ENCODE data around the gene AP3B2.
"Not testable (repeated sequence)": the region's sequence is repeated elsewhere in the genome, so short reads cannot be mapped to it uniquely, and the experiment has no call there.

AP3B2 gene

DNA sequence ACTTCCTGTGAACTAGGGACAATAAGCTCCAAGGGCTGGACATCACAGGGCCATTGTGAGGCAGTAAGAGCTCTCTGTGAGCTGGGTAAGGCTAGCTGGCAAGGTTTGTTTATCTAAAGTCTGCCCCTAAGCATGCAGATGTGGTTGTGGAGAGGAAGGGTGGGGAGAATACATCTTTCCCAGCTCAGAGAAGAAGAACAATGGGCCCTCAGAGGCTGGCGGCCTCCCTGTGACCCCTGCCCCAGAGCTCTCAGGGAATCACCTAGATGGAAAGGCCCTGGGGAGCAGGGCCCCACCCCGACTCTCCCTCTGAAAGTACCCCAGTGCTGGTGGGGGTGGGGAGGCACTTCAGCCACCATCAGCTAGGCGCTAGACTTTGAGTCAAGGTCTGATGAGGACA, 4.3 kb upstream of the AP3B2 start:
- H3K9me3 ChIP-seq (ENCODE audit: control extremely low read depth in 1 of 5, control insufficient read depth in 4 of 5, insufficient read depth in 2 of 5, low read depth in 1 of 5, low read length in 4 of 5): no peaks in the 10 kb centered on the region
- whole genome bisulfite sequencing (ENCODE audit: insufficient coverage): 89% methylated on average over 2 of the region's 3 CpGs
- H3K36me3 ChIP-seq (ENCODE audit: control insufficient read depth in 4 of 4, insufficient read depth in 4 of 4, low read length in 3 of 4): no peaks in the 10 kb centered on the region
- peaks cover 0 to 26% (median 21%) of the 10 kb centered on the region in 4 experiments for H3K4me1 ChIP-seq (ENCODE audit: control extremely low read depth in 1 of 4, control insufficient read depth in 4 of 4, insufficient read depth in 4 of 4, low read length in 3 of 4)
- CTCF ChIA-PET: no interaction called here
- no peak for DNase-seq
- H3K27ac ChIP-seq (ENCODE audit: insufficient read depth in 1 of 2, low read depth in 1 of 2, low read length in 2 of 2, poor library complexity in 1 of 2, severe bottlenecking in 2 of 2): no peak overlapping the region
- no peak overlapping the region for H3K4me3 ChIP-seq (ENCODE audit: control insufficient read depth in 1 of 7, extremely low read depth in 1 of 7, insufficient read depth in 4 of 7, low read depth in 2 of 7, low read length in 6 of 7)
- H3K27me3 ChIP-seq (replicated peaks in 2 of 5; ENCODE audit: control insufficient read depth in 4 of 5, insufficient read depth in 5 of 5, low read length in 4 of 5): peaks cover 0 to 8% (median 3%) of the 10 kb centered on the region in 5 experiments
- POLR2A ChIA-PET: no interaction called here

- WGBS (ENCODE audit: insufficient coverage): 78% methylated on average over 1 of the region's 3 CpGs
- no peak for DNase-seq
- H3K27me3 ChIP-seq (replicated peaks in 2 of 5; ENCODE audit: control insufficient read depth in 4 of 5, insufficient read depth in 5 of 5, low read length in 4 of 5): peaks cover 0 to 8% (median 3%) of the 10 kb centered on the region in 5 experiments
- ChIA-PET POLR2A (no interaction called here), CTCF (no interaction called here)
- H3K36me3 ChIP-seq (ENCODE audit: control insufficient read depth in 4 of 4, insufficient read depth in 4 of 4, low read length in 3 of 4): no peaks in the 10 kb centered on the region
- peaks cover 0 to 28% (median 24%) of the 10 kb centered on the region in 4 experiments for H3K4me1 ChIP-seq (ENCODE audit: control extremely low read depth in 1 of 4, control insufficient read depth in 4 of 4, insufficient read depth in 4 of 4, low read length in 3 of 4)
- no peak overlapping the region for H3K27ac ChIP-seq (ENCODE audit: insufficient read depth in 1 of 2, low read depth in 1 of 2, low read length in 2 of 2, poor library complexity in 1 of 2, severe bottlenecking in 2 of 2)
- no peaks in the 10 kb centered on the region for H3K9me3 ChIP-seq (ENCODE audit: control extremely low read depth in 1 of 5, control insufficient read depth in 4 of 5, insufficient read depth in 2 of 5, low read depth in 1 of 5, low read length in 4 of 5)
- H3K4me3 ChIP-seq (ENCODE audit: control insufficient read depth in 1 of 7, extremely low read depth in 1 of 7, insufficient read depth in 4 of 7, low read depth in 2 of 7, low read length in 6 of 7): no peak overlapping the region
Measured at GRCh38 chr15:82712036-82712435, 2.4 kb upstream of the AP3B2 start.

- no peak overlapping the region for H3K4me3 ChIP-seq (ENCODE audit: control insufficient read depth in 1 of 7, extremely low read depth in 1 of 7, insufficient read depth in 4 of 7, low read depth in 2 of 7, low read length in 6 of 7)
- no peak for DNase-seq
- POLR2A ChIA-PET: no interaction called here
- H3K27me3 ChIP-seq (replicated peaks in 2 of 5; ENCODE audit: control insufficient read depth in 4 of 5, insufficient read depth in 5 of 5, low read length in 4 of 5): peaks cover 0 to 8% (median 3%) of the 10 kb centered on the region in 5 experiments
- no peaks in the 10 kb centered on the region for H3K9me3 ChIP-seq (ENCODE audit: control extremely low read depth in 1 of 5, control insufficient read depth in 4 of 5, insufficient read depth in 2 of 5, low read depth in 1 of 5, low read length in 4 of 5)
- H3K4me1 ChIP-seq (ENCODE audit: control extremely low read depth in 1 of 4, control insufficient read depth in 4 of 4, insufficient read depth in 4 of 4, low read length in 3 of 4): peaks cover 0 to 28% (median 24%) of the 10 kb centered on the region in 4 experiments
- WGBS (ENCODE audit: insufficient coverage): 98% methylated on average over 24 of the region's 26 CpGs
- no peaks in the 10 kb centered on the region for H3K36me3 ChIP-seq (ENCODE audit: control insufficient read depth in 4 of 4, insufficient read depth in 4 of 4, low read length in 3 of 4)
- CTCF ChIA-PET: no interaction called here
- no peak overlapping the region for H3K27ac ChIP-seq (ENCODE audit: insufficient read depth in 1 of 2, low read depth in 1 of 2, low read length in 2 of 2, poor library complexity in 1 of 2, severe bottlenecking in 2 of 2)
Measured at GRCh38 chr15:82710926-82711490, 1.3 kb upstream of the AP3B2 start.

DNA sequence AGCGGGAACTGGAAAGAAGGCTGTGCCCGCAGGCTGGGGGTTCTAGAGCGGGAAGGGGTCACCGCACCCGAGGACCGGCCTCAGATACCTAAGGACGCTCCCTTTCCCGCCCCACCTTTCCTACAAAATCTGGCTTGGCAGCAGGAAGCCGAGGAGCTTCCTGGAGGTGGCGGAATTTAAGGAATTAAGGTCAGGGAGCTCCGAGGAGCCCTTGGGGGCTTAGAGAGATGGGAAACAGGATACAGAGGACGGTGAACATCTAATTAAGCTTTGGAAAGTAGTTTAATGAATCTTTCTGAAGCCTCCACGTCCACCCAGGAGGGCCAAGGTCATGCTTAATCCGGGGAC, 507 bp upstream of the AP3B2 start:
- ChIA-PET CTCF (interaction anchor here (0.6 kb wide), 1 partner anchor 853 kb away, joined by 3 read pairs; no protein-coding TSS in a partner anchor), POLR2A (no interaction called here)
- H3K36me3 ChIP-seq (ENCODE audit: control insufficient read depth in 4 of 4, insufficient read depth in 4 of 4, low read length in 3 of 4): no peaks in the 10 kb centered on the region
- peaks cover 0 to 8% (median 3%) of the 10 kb centered on the region in 5 experiments for H3K27me3 ChIP-seq (replicated peaks in 2 of 5; ENCODE audit: control insufficient read depth in 4 of 5, insufficient read depth in 5 of 5, low read length in 4 of 5)
- no peaks in the 10 kb centered on the region for H3K9me3 ChIP-seq (ENCODE audit: control extremely low read depth in 1 of 5, control insufficient read depth in 4 of 5, insufficient read depth in 2 of 5, low read depth in 1 of 5, low read length in 4 of 5)
- DNase-seq: no peak
- peaks cover 0 to 25% (median 24%) of the 10 kb centered on the region in 4 experiments for H3K4me1 ChIP-seq (ENCODE audit: control extremely low read depth in 1 of 4, control insufficient read depth in 4 of 4, insufficient read depth in 4 of 4, low read length in 3 of 4)
- 12% methylated on average over 13 of the region's 14 CpGs for WGBS (ENCODE audit: insufficient coverage)
- no peak overlapping the region for H3K27ac ChIP-seq (ENCODE audit: insufficient read depth in 1 of 2, low read depth in 1 of 2, low read length in 2 of 2, poor library complexity in 1 of 2, severe bottlenecking in 2 of 2)
- H3K4me3 ChIP-seq (ENCODE audit: control insufficient read depth in 1 of 7, extremely low read depth in 1 of 7, insufficient read depth in 4 of 7, low read depth in 2 of 7, low read length in 6 of 7): peak overlapping the region; percentile 58 to 76 (median 68)

DNA sequence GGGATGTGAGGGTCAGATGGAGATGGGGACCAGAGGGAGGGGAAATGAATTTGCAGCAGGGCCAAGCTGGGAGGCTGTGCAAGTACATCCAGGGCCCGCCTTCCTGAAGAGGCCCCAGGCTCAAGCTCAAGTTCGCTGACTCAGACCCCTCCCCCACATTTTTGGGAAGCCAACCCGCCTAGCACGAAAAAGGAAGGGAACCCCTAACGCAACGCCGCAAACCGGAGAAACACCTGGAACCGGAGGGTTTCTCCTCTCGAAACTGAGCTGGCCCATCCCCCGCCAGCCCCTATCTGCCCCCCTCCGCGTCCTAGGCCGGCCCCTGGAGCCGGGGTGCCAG, 624 bp downstream of the AP3B2 start:
- no peaks in the 10 kb centered on the region for H3K9me3 ChIP-seq (ENCODE audit: control extremely low read depth in 1 of 5, control insufficient read depth in 4 of 5, insufficient read depth in 2 of 5, low read depth in 1 of 5, low read length in 4 of 5)
- H3K27me3 ChIP-seq (replicated peaks in 2 of 5; ENCODE audit: control insufficient read depth in 4 of 5, insufficient read depth in 5 of 5, low read length in 4 of 5): peaks cover 0 to 8% (median 4%) of the 10 kb centered on the region in 5 experiments
- peak in 2 of 3 donors; percentile 23 to 51 for DNase-seq
- ChIA-PET CTCF (no interaction called here), POLR2A (no interaction called here)
- H3K4me1 ChIP-seq (ENCODE audit: control extremely low read depth in 1 of 4, control insufficient read depth in 4 of 4, insufficient read depth in 4 of 4, low read length in 3 of 4): peaks cover 0 to 15% (median 14%) of the 10 kb centered on the region in 4 experiments
- peak overlapping the region in 6 of 7 experiments; percentile 13 to 76 (median 64) for H3K4me3 ChIP-seq (ENCODE audit: control insufficient read depth in 1 of 7, extremely low read depth in 1 of 7, insufficient read depth in 4 of 7, low read depth in 2 of 7, low read length in 6 of 7)
- H3K36me3 ChIP-seq (ENCODE audit: control insufficient read depth in 4 of 4, insufficient read depth in 4 of 4, low read length in 3 of 4): no peaks in the 10 kb centered on the region
- WGBS (ENCODE audit: insufficient coverage): 2% methylated on average over 9 of the region's 15 CpGs
- H3K27ac ChIP-seq (ENCODE audit: insufficient read depth in 1 of 2, low read depth in 1 of 2, low read length in 2 of 2, poor library complexity in 1 of 2, severe bottlenecking in 2 of 2): no peak overlapping the region

DNA sequence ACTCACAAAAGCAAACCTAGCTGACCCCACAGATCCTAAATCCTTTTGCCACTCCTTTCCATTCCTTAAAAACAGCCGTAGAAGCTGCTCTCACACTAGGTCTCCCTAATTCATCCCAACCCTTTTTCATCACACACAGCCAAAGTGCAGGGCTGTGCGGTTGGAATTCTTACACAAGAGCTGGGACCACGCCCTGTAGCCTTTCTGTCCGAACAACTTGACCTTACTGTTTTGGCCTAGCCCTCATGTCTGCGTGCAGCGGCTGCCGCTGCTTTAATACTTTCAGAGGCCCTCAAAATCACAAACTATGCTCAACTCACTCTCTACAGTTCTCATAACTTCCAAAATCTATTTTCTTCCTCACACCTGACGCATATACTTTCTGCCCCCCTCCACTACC, 3.8 kb downstream of the AP3B2 start:
- 96% methylated on average over 6 of the region's 8 CpGs for WGBS (ENCODE audit: insufficient coverage)
- not testable (repeated sequence) for H3K27me3 ChIP-seq (replicated peaks in 2 of 5; ENCODE audit: control insufficient read depth in 4 of 5, insufficient read depth in 5 of 5, low read length in 4 of 5)

DNA sequence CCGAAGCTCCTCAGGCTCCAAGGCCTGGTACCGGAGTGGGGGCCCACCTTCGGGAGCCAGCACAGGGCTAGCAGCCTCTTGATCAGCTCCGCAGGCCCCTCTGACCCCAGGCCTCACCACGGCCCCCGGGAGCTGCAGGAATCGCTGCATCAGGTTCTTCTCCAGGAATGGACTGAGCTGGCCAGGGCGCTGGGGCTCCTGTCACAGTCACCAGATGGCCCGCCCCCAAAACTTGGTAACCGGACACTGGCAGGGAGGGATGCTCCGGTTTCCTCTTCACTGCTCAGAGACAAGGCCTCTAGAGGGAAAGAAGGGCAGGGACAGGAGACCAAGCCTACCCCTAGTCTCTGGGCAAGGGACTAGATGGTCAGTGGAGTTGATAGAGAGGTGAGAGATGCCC, 9.9 kb downstream of the AP3B2 start:
- no peaks in the 10 kb centered on the region for H3K4me1 ChIP-seq (ENCODE audit: control extremely low read depth in 1 of 4, control insufficient read depth in 4 of 4, insufficient read depth in 4 of 4, low read length in 3 of 4)
- no peak for DNase-seq
- H3K4me3 ChIP-seq (ENCODE audit: control insufficient read depth in 1 of 7, extremely low read depth in 1 of 7, insufficient read depth in 4 of 7, low read depth in 2 of 7, low read length in 6 of 7): no peak overlapping the region
- no peaks in the 10 kb centered on the region for H3K36me3 ChIP-seq (ENCODE audit: control insufficient read depth in 4 of 4, insufficient read depth in 4 of 4, low read length in 3 of 4)
- CTCF ChIA-PET: no interaction called here
- peaks cover 0 to 4% (median 2%) of the 10 kb centered on the region in 5 experiments for H3K27me3 ChIP-seq (replicated peaks in 2 of 5; ENCODE audit: control insufficient read depth in 4 of 5, insufficient read depth in 5 of 5, low read length in 4 of 5)
- WGBS (ENCODE audit: insufficient coverage): 84% methylated on average over 10 of the region's 11 CpGs
- no peak overlapping the region for H3K27ac ChIP-seq (ENCODE audit: insufficient read depth in 1 of 2, low read depth in 1 of 2, low read length in 2 of 2, poor library complexity in 1 of 2, severe bottlenecking in 2 of 2)
- POLR2A ChIA-PET: no interaction called here
- H3K9me3 ChIP-seq (ENCODE audit: control extremely low read depth in 1 of 5, control insufficient read depth in 4 of 5, insufficient read depth in 2 of 5, low read depth in 1 of 5, low read length in 4 of 5): no peaks in the 10 kb centered on the region

More for the DNA sequence above, 3.8 kb downstream of the AP3B2 start:
- POLR2A ChIA-PET; H3K9me3 ChIP-seq (ENCODE audit: control extremely low read depth in 1 of 5, control insufficient read depth in 4 of 5, insufficient read depth in 2 of 5, low read depth in 1 of 5, low read length in 4 of 5); H3K36me3 ChIP-seq (ENCODE audit: control insufficient read depth in 4 of 4, insufficient read depth in 4 of 4, low read length in 3 of 4); DNase-seq; CTCF ChIA-PET; H3K4me3 ChIP-seq (ENCODE audit: control insufficient read depth in 1 of 7, extremely low read depth in 1 of 7, insufficient read depth in 4 of 7, low read depth in 2 of 7, low read length in 6 of 7); H3K27ac ChIP-seq (ENCODE audit: insufficient read depth in 1 of 2, low read depth in 1 of 2, low read length in 2 of 2, poor library complexity in 1 of 2, severe bottlenecking in 2 of 2): not testable (repeated sequence)
- H3K4me1 ChIP-seq (ENCODE audit: control extremely low read depth in 1 of 4, control insufficient read depth in 4 of 4, insufficient read depth in 4 of 4, low read length in 3 of 4): peaks cover 0 to 15% (median 14%) of the 10 kb centered on the region in 4 experiments

Measured in common myeloid progenitor, CD34-positive (primary cell).